GM23248 (cell line): Measurements from ENCODE around the gene CHST13.

Experiments
- EZH2 ChIP-seq: fragments of 200-600 bp; sonication (generic); IDR thresholded peaks from 2 replicates; pipeline ENCODE4 v1.6.1; 2018; ENCODE audit warnings: antibody characterized with exemption, mild to moderate bottlenecking; ENCODE audit not compliant: insufficient read depth, poor library complexity, severe bottlenecking
- EZH2phosphoT487 ChIP-seq: fragments of 200-600 bp; sonication (generic); IDR thresholded peaks from 2 replicates; pipeline ENCODE4 v1.6.1; 2018; ENCODE audit warnings: antibody characterized with exemption, moderate library complexity, mild to moderate bottlenecking, low read depth; ENCODE audit not compliant: insufficient read depth

DNA sequence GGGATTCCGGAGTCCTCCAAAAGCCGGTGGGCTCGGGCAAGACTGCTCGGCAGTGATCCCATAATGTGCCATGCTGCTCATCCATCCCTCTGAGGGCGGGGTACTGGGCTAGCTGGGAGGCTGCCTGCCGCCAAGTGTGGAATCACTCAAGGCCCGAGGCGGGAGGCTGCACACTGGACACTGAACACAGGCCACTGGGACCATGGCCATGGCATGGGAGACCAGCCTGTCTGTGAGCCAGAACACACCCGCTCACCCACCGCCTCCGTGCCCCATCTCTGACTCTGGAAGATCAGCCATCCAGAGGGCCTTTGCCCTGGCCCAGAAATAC is 33.4 kb downstream of the CHST13 start:
- TF ChIP-seq EZH2 = no peak
- TF ChIP-seq EZH2phosphoT487 = no peak
